Measurements from ENCODE around the gene ABCC4.

- TF ChIP-seq SP7 (tag by site-specific recombination; IDR thresholded peaks at IDR 0.05) (no peak), CTCF (tag by site-specific recombination; IDR thresholded peaks at IDR 0.05) (no peak)
Measured at GRCh38 chr13:95038949-95039348, 262.3 kb downstream of the ABCC4 start.
